ENCODE measurements around the gene AVPR2. TPM values are rescaled to one million over a fixed set of nuclear protein-coding genes. Genes with fewer than 3 reads are reported as not detected.
A peak's percentile ranks its signal among the peaks of the same experiment; 100 is the strongest.

The AVPR2 gene
- total and polyA plus RNA-seq, 4 donors, result 0.51 to 2.5 (median 0.84) TPM

- peaks cover 0 to 9% (median 0%) of the 10 kb centered on the region in 4 donors for H3K36me3 ChIP-seq (ENCODE audit: control insufficient read depth in 4 of 4, insufficient read depth in 4 of 4, low read length in 4 of 4)
- peak; percentile 63 to 68 (median 65) for DNase-seq
- peaks cover 0 to 3% (median 0%) of the 10 kb centered on the region in 3 donors for H3K27me3 ChIP-seq (ENCODE audit: control insufficient read depth in 3 of 3, insufficient read depth in 3 of 3, low read length in 2 of 3)
- no peak overlapping the region for H3K9ac ChIP-seq (ENCODE audit: insufficient read depth in 1 of 2, low read length in 2 of 2)
- no peak for TF ChIP-seq CTCF (IDR thresholded peaks at IDR 0.05; ENCODE audit: control extremely low read depth, extremely low read depth)
- H3K9me3 ChIP-seq (ENCODE audit: control insufficient read depth in 4 of 4, insufficient read depth in 3 of 4, low read length in 3 of 4), result peaks cover 0 to 3% (median 0%) of the 10 kb centered on the region in 4 donors
- ATAC-seq (ENCODE audit: insufficient read depth, low FRiP score), result no peak
- WGBS, 2 donors, result 4 to 38% methylated on average over 13 to 14 of the region's 14 CpGs
- H3K27ac ChIP-seq (ENCODE audit: low read depth in 1 of 2, low read length in 1 of 2), result peak overlapping the region in 1 of 2 donors; percentile 52
- H3K4me1 ChIP-seq (ENCODE audit: control insufficient read depth in 5 of 5, insufficient read depth in 5 of 5, low read length in 5 of 5), result peaks cover 0 to 34% (median 12%) of the 10 kb centered on the region in 5 donors
- H3K4me3 ChIP-seq, result no peak overlapping the region
These were observed 19.8 kb downstream of the AVPR2 start for GRCh38 chrX:153924149-153924861.

- H3K9ac ChIP-seq (ENCODE audit: insufficient read depth in 1 of 2, low read length in 2 of 2), result no peak overlapping the region
These were observed 20.9 kb downstream of the AVPR2 start for GRCh38 chrX:153925387-153925738.

GRCh38 chrX:153925739-153926551, 21.5 kb downstream of the AVPR2 start, which contains the start of gene ARHGAP4:
Gene ARHGAP4, minus strand, starts transcription at chrX:153926264. Its CDS starts 62 bp downstream, at chrX:153926202.
- Histone ChIP-seq H3K27me3 (ENCODE audit: control insufficient read depth in 3 of 3, insufficient read depth in 3 of 3, low read length in 2 of 3) (no peaks in the 10 kb centered on the region), H3K9ac (ENCODE audit: insufficient read depth in 1 of 2, low read length in 2 of 2) (no peak within 1 kb of the TSS), H3K9me3 (ENCODE audit: control insufficient read depth in 4 of 4, insufficient read depth in 3 of 4, low read length in 3 of 4) (peaks cover 0 to 3% (median 0%) of the 10 kb centered on the region in 4 donors), H3K4me1 (ENCODE audit: control insufficient read depth in 5 of 5, insufficient read depth in 5 of 5, low read length in 5 of 5) (peaks cover 0 to 34% (median 12%) of the 10 kb centered on the region in 5 donors), H3K36me3 (ENCODE audit: control insufficient read depth in 4 of 4, insufficient read depth in 4 of 4, low read length in 4 of 4) (peaks cover 0 to 3% (median 0%) of the 10 kb centered on the region in 4 donors), H3K27ac (ENCODE audit: low read depth in 1 of 2, low read length in 1 of 2) (peak within 1 kb of the TSS; percentile 95 to 96), H3K4me3 (peak within 1 kb of the TSS; percentile 49)
- ATAC-seq (ENCODE audit: insufficient read depth, low FRiP score) (no peak), DNase-seq (no peak)
- no peak for TF ChIP-seq CTCF (IDR thresholded peaks at IDR 0.05; ENCODE audit: control extremely low read depth, extremely low read depth)
- 11 to 29% methylated on average over 10 to 59 of the region's 59 CpGs for WGBS, 2 donors

More at GRCh38 chrX:153925387-153925738, 20.9 kb downstream of the AVPR2 start:
- no peak for ATAC-seq (ENCODE audit: insufficient read depth, low FRiP score)
- Histone ChIP-seq H3K9me3 (ENCODE audit: control insufficient read depth in 4 of 4, insufficient read depth in 3 of 4, low read length in 3 of 4) (peaks cover 0 to 3% (median 0%) of the 10 kb centered on the region in 4 donors), H3K4me1 (ENCODE audit: control insufficient read depth in 5 of 5, insufficient read depth in 5 of 5, low read length in 5 of 5) (peaks cover 0 to 34% (median 12%) of the 10 kb centered on the region in 5 donors), H3K4me3 (peak overlapping the region; percentile 22), H3K36me3 (ENCODE audit: control insufficient read depth in 4 of 4, insufficient read depth in 4 of 4, low read length in 4 of 4) (peaks cover 0 to 6% (median 0%) of the 10 kb centered on the region in 4 donors), H3K27ac (ENCODE audit: low read depth in 1 of 2, low read length in 1 of 2) (peak overlapping the region; percentile 28 to 82), H3K27me3 (ENCODE audit: control insufficient read depth in 3 of 3, insufficient read depth in 3 of 3, low read length in 2 of 3) (peaks cover 0 to 3% (median 0%) of the 10 kb centered on the region in 3 donors)
- WGBS, 2 donors, result 36 to 66% methylated on average over 3 to 4 of the region's 4 CpGs
- no peak for TF ChIP-seq CTCF (IDR thresholded peaks at IDR 0.05; ENCODE audit: control extremely low read depth, extremely low read depth)
- no peak for DNase-seq

All from lung (tissue), 12 donors.